ENCODE measurements around the gene LPP. TPM values are rescaled to one million over a fixed set of nuclear protein-coding genes. Genes with fewer than 3 reads are reported as not detected.

LPP gene
- total RNA-seq, 1 experiment from 2014 or later, result 0.04 TPM

GRCh38 chr3:188877381-188877780 is 723.4 kb downstream of the LPP start:
- no peak for DNase-seq
- no peak overlapping the region for H3K27ac ChIP-seq
- H3K36me3 ChIP-seq, result no peaks in the 10 kb centered on the region
- H3K9me3 ChIP-seq (replicated peaks), result no peaks in the 10 kb centered on the region
- H3K27me3 ChIP-seq, result no peaks in the 10 kb centered on the region
- no peaks in the 10 kb centered on the region for H3K4me1 ChIP-seq
- no peak overlapping the region for H3K4me3 ChIP-seq

- DNase-seq, result no peak
- Histone ChIP-seq H3K27ac (no peak overlapping the region), H3K9me3 (replicated peaks) (no peaks in the 10 kb centered on the region), H3K4me3 (no peak overlapping the region), H3K4me1 (no peaks in the 10 kb centered on the region), H3K36me3 (no peaks in the 10 kb centered on the region), H3K27me3 (no peaks in the 10 kb centered on the region)
These were observed 724.1 kb downstream of the LPP start for GRCh38 chr3:188878076-188878475.

- H3K27ac ChIP-seq, result no peak overlapping the region
- no peaks in the 10 kb centered on the region for H3K36me3 ChIP-seq
- no peak overlapping the region for H3K4me3 ChIP-seq
- H3K27me3 ChIP-seq, result no peaks in the 10 kb centered on the region
- no peaks in the 10 kb centered on the region for H3K4me1 ChIP-seq
- no peak for DNase-seq
- H3K9me3 ChIP-seq (replicated peaks), result no peaks in the 10 kb centered on the region
These were observed 728.1 kb downstream of the LPP start for GRCh38 chr3:188881954-188882641.

GRCh38 chr3:188884299-188885043 is 730.5 kb downstream of the LPP start:
- Histone ChIP-seq H3K36me3 (no peaks in the 10 kb centered on the region), H3K27ac (no peak overlapping the region), H3K4me3 (no peak overlapping the region), H3K27me3 (no peaks in the 10 kb centered on the region), H3K4me1 (no peaks in the 10 kb centered on the region), H3K9me3 (replicated peaks) (no peaks in the 10 kb centered on the region)
- DNase-seq, result no peak

GRCh38 chr3:188888321-188889053 is 734.5 kb downstream of the LPP start:
- no peak overlapping the region for H3K27ac ChIP-seq
- H3K27me3 ChIP-seq, result no peaks in the 10 kb centered on the region
- H3K9me3 ChIP-seq (replicated peaks), result no peaks in the 10 kb centered on the region
- H3K36me3 ChIP-seq, result no peaks in the 10 kb centered on the region
- H3K4me3 ChIP-seq, result no peak overlapping the region
- H3K4me1 ChIP-seq, result no peaks in the 10 kb centered on the region
- DNase-seq, result no peak

GRCh38 chr3:188889054-188889491 is 735.1 kb downstream of the LPP start:
- no peak overlapping the region for H3K27ac ChIP-seq
- no peaks in the 10 kb centered on the region for H3K27me3 ChIP-seq
- H3K9me3 ChIP-seq (replicated peaks), result no peaks in the 10 kb centered on the region
- H3K4me3 ChIP-seq, result no peak overlapping the region
- H3K36me3 ChIP-seq, result no peaks in the 10 kb centered on the region
- DNase-seq, result no peak
- no peaks in the 10 kb centered on the region for H3K4me1 ChIP-seq

- no peak overlapping the region for H3K27ac ChIP-seq
- DNase-seq, result no peak
These were observed 736.8 kb downstream of the LPP start for GRCh38 chr3:188890572-188891270.

GRCh38 chr3:188899881-188900280 is 745.9 kb downstream of the LPP start:
- Histone ChIP-seq H3K9me3 (replicated peaks) (no peaks in the 10 kb centered on the region), H3K4me1 (no peaks in the 10 kb centered on the region), H3K27ac (no peak overlapping the region), H3K4me3 (no peak overlapping the region), H3K36me3 (no peaks in the 10 kb centered on the region), H3K27me3 (no peaks in the 10 kb centered on the region)
- DNase-seq, result no peak

More at GRCh38 chr3:188890572-188891270, 736.8 kb downstream of the LPP start:
- Histone ChIP-seq H3K9me3 (replicated peaks) (no peaks in the 10 kb centered on the region), H3K4me1 (no peaks in the 10 kb centered on the region), H3K4me3 (no peak overlapping the region), H3K36me3 (no peaks in the 10 kb centered on the region), H3K27me3 (no peaks in the 10 kb centered on the region)

GRCh38 chr3:188900421-188900951 is 746.5 kb downstream of the LPP start:
- Histone ChIP-seq H3K4me1 (no peaks in the 10 kb centered on the region), H3K27me3 (no peaks in the 10 kb centered on the region), H3K27ac (no peak overlapping the region), H3K9me3 (replicated peaks) (no peaks in the 10 kb centered on the region), H3K4me3 (no peak overlapping the region), H3K36me3 (no peaks in the 10 kb centered on the region)
- DNase-seq, result no peak

- no peaks in the 10 kb centered on the region for H3K4me1 ChIP-seq
- no peak for DNase-seq
- H3K9me3 ChIP-seq (replicated peaks), result no peaks in the 10 kb centered on the region
- no peaks in the 10 kb centered on the region for H3K27me3 ChIP-seq
- no peak overlapping the region for H3K27ac ChIP-seq
- H3K4me3 ChIP-seq, result no peak overlapping the region
- H3K36me3 ChIP-seq, result no peaks in the 10 kb centered on the region
These were observed 747.2 kb downstream of the LPP start for GRCh38 chr3:188901126-188901525.

- no peaks in the 10 kb centered on the region for H3K36me3 ChIP-seq
- H3K4me3 ChIP-seq, result no peak overlapping the region
- no peak for DNase-seq
- H3K4me1 ChIP-seq, result no peaks in the 10 kb centered on the region
- no peaks in the 10 kb centered on the region for H3K27me3 ChIP-seq
- no peaks in the 10 kb centered on the region for H3K9me3 ChIP-seq (replicated peaks)
- no peak overlapping the region for H3K27ac ChIP-seq
These were observed 747.8 kb downstream of the LPP start for GRCh38 chr3:188901671-188902287.

GRCh38 chr3:188904670-188905069 is 750.7 kb downstream of the LPP start:
- no peak for DNase-seq
- Histone ChIP-seq H3K4me3 (no peak overlapping the region), H3K4me1 (no peaks in the 10 kb centered on the region)

GRCh38 chr3:188905547-188905946 is 751.6 kb downstream of the LPP start:
- Histone ChIP-seq H3K4me1 (no peaks in the 10 kb centered on the region), H3K27ac (no peak overlapping the region), H3K9me3 (replicated peaks) (no peaks in the 10 kb centered on the region), H3K4me3 (no peak overlapping the region), H3K27me3 (no peaks in the 10 kb centered on the region), H3K36me3 (no peaks in the 10 kb centered on the region)
- DNase-seq, result no peak

More at GRCh38 chr3:188904670-188905069, 750.7 kb downstream of the LPP start:
- Histone ChIP-seq H3K36me3 (no peaks in the 10 kb centered on the region), H3K27ac (no peak overlapping the region), H3K27me3 (no peaks in the 10 kb centered on the region), H3K9me3 (replicated peaks) (no peaks in the 10 kb centered on the region)

GRCh38 chr3:188906236-188906635 is 752.3 kb downstream of the LPP start:
- Histone ChIP-seq H3K4me3 (no peak overlapping the region), H3K27me3 (no peaks in the 10 kb centered on the region), H3K9me3 (replicated peaks) (no peaks in the 10 kb centered on the region), H3K27ac (no peak overlapping the region), H3K36me3 (no peaks in the 10 kb centered on the region), H3K4me1 (no peaks in the 10 kb centered on the region)
- DNase-seq, result no peak

All from SJCRH30 (cell line).